PC-9 (cell line): ENCODE results near the gene RYR1.

Experiments
- EZH2 ChIP-seq: fragments of 200-600 bp; sonication (generic); IDR thresholded peaks from 2 replicates; pipeline ENCODE4 v1.8.0; 2017; ENCODE audit warnings: antibody characterized with exemption, low read depth
- TF ChIP-seq, protein P1 (sequence below): fragments of 200-600 bp; sonication (generic); conservative IDR thresholded peaks from 2 replicates; pipeline ENCODE4 v1.6.1; 2017; ENCODE audit warnings: mixed run types, antibody characterized with exemption, mild to moderate bottlenecking, moderate library complexity

- TF ChIP-seq, protein P1, sequence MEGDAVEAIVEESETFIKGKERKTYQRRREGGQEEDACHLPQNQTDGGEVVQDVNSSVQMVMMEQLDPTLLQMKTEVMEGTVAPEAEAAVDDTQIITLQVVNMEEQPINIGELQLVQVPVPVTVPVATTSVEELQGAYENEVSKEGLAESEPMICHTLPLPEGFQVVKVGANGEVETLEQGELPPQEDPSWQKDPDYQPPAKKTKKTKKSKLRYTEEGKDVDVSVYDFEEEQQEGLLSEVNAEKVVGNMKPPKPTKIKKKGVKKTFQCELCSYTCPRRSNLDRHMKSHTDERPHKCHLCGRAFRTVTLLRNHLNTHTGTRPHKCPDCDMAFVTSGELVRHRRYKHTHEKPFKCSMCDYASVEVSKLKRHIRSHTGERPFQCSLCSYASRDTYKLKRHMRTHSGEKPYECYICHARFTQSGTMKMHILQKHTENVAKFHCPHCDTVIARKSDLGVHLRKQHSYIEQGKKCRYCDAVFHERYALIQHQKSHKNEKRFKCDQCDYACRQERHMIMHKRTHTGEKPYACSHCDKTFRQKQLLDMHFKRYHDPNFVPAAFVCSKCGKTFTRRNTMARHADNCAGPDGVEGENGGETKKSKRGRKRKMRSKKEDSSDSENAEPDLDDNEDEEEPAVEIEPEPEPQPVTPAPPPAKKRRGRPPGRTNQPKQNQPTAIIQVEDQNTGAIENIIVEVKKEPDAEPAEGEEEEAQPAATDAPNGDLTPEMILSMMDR, result no peak
- TF ChIP-seq EZH2, result no peak
Measured at GRCh38 chr19:38385804-38386257, 47.7 kb upstream of the RYR1 start.
